ENCODE data around the gene CROCC2.

The CROCC2 gene

DNA sequence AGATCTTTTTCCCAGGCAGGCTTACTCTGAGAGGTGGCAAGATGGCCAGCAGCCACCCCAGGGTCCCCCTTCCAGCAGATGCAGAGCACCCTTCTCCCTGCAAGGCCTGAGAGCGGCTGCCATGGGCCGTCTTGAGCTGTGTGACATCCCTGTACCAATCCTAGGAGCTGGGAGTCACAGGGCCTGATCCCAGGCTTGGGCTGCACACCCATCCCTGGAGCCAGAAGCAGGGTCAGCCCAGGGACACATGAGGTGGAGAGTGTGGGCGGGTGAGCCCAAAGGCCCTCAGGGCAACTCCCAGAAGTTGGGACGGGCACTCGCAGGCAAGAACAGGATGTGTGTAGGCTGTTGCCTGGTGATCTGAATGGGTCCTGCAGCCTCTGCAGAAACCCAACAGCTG is 40.5 kb downstream of the CROCC2 start:
- no peak for DNase-seq

GRCh38 chr2:240947176-240947575 is 41.0 kb downstream of the CROCC2 start:
- DNase-seq = no peak

DNA sequence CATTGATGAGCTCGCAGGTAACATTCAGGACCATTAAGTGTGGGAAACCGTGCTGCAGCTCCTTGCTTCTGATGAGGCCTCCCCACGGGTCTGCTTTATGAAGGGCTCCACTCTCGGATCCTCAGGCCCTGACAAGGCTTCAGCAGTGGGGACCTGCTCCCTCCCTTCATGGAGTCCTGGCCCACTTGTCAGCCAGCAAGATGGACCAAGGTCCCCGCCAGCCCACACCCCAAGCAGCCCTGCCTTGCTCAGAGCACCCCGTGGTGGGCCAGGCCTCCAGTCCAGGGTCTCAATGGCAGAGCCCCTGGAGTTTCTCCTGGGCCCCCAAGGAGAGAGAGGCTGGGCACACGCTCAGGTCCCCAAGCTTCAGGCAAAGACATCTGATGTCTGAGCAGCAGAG is 41.5 kb downstream of the CROCC2 start:
- DNase-seq = no peak

DNA sequence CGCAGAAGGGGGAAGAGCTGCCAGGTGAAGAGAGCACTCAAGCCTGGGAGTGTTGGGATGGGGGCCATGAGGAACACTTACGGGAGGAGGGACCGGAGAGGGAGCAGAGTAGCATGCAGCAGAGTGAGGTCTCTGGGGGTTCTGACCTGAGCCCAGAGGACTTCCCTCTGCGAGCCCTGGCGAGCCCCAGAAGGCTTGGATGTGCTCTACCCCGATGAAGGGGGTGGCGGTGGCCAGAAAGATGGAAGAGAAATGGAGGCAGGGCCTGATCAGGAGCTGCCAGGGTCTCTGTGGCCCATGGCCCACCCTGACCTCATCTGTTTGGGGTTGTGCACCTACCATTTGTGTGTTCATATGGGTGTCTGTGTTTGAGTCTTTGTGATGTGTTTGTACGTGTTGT is 42.0 kb downstream of the CROCC2 start:
- DNase-seq = no peak

DNA sequence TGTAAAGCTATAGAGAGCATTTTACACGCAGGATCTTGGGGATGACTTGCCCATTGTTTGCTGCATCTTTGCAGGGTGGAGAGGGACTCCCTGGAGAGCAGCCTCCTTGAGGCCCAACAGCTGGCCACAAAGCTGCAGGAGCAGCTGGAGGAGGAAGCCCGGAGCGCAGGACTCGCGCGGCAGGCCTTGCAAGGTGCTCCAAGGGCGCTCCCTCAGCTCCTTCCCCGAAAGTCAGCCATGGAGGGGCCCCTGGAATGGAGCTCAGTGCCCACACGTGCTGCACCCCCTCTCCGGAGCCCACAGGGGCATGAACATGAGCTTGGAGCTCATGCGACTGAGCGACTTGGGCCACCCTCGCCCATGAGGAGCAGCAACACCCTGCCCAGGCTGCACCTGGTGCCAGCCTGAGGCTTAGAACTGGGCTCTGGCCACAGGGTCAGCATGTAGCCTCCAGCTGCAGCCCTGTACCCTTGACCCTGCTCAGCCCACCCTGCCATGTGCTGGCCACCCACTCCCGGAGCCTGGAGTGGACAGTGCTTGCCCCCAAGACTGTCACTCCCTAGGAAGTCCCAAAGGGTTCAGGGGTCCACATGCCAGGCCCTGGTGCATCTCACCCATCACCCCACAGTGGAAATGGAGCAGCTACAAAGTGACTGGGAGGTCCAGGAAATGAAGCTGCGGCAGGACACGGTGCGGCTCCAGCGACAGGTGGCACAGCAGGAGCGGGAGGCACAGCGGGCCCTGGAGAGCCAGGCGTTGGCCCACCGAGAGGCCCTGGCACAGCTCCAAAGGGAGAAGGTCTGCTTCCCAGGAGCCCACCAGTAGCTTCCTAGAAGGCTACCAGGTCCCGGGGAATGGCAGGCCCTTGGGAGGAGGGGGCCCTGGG is 43.0 kb downstream of the CROCC2 start:
- no peak for DNase-seq

- no peak for DNase-seq
Measured at GRCh38 chr2:240949791-240950705, 43.9 kb downstream of the CROCC2 start.

DNA sequence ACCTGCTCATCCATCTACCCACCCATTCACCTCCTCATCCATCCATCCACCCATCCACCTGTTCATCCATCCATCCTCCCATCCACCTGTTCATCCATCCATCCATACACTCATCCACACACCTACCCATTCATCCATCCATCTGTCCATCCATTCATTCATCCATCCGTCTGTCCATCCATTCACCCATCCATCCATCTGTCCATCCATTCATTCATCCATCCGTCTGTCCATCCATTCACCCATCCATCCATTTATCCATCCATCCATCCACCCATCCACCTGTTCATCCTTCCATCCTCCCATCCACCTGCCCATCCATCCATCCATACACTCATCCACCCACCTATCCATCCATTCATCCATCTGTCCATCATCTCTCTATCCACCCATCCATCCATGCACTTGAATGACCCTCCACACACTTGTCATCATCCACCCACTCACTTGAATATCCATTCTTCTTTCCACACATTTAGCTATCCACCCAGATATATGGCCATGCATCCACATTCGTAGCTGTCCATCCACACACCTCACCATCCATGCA is 45.0 kb downstream of the CROCC2 start:
- no peak for DNase-seq

GRCh38 chr2:240952496-240953246 is 46.5 kb downstream of the CROCC2 start:
- no peak for DNase-seq

GRCh38 chr2:240953426-240954410 is 47.6 kb downstream of the CROCC2 start:
- no peak for DNase-seq

GRCh38 chr2:240954436-240955305 is 48.5 kb downstream of the CROCC2 start:
- DNase-seq = no peak

DNA sequence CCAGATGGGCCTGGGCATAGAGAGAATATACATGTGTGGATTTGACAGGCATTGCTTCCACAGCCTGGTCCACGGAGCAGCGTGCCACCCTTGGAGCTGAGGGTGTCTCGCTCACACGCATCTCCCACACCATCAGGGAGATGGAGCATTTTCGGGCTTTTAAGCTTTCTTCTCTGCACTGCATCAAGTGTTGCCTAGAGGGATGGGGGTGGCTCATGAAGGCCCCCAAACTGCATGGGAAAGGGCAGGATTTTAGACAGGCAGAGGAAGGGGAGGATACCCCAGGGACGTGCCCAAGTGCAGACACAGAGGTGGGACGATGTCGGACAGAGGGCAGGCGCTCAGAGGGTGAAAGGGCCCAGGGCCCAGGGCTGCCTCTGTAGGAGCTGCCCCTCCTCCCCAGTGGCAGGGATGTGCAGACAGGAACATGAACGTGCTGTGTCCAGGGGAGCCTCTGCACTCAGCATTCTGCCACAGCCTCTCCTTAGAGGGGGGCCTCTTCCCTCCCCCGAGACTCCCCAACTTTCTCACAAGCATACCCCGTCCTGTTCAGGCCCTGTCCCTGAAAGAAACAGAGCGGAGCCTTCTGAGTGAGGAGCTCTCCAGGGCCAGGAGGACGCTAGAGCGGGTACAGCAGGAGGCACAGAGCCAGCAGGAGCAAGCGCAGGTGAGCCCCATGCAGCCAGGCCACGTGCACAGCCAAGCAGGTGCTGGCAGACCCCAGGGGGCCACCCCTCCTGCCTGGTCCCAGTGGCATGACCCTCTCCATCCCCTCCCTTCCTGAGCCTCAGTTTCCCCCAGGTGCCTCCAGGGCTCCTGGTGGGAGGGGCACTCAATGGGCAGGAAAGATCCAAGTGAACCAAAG is 49.4 kb downstream of the CROCC2 start:
- no peak for DNase-seq

GRCh38 chr2:240956171-240956934 is 50.2 kb downstream of the CROCC2 start:
- DNase-seq = no peak

DNA sequence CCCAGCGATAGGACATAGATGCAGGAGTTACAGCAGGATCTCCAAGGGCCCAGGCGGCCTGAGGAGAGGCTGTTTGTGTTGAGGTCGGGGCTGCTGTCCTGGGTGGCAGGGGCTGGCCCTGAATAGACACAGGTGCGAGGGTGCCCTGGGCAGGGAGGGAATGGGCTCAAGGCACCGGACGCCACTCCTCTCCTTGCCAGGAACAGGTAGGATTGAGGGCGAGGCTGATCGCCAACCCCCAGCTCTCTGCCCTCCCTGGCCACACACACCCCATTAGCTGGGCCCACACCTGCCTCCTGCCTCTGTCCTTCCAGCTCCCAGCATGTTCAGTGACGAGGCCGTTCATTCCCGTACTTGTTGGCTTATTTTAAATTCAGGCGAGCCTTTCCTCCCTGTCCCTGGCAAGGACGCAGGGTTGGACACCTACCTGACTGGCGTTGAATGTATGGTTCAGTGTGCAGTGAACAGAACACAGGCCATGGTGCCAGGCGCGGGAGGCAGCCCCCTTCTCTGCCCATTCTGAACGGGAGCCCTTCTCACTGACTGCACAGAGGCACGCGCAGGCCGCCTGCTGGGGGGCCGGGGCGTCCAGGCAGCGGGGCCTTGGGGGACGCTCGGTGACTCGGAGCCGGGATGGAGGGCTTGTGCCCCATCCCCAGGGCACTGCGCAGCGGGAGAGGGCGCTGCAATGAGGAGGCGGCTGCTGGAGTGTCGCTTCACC is 51.0 kb downstream of the CROCC2 start:
- no peak for DNase-seq

- DNase-seq = no peak
Measured at GRCh38 chr2:240957656-240958365, 51.7 kb downstream of the CROCC2 start.

DNA sequence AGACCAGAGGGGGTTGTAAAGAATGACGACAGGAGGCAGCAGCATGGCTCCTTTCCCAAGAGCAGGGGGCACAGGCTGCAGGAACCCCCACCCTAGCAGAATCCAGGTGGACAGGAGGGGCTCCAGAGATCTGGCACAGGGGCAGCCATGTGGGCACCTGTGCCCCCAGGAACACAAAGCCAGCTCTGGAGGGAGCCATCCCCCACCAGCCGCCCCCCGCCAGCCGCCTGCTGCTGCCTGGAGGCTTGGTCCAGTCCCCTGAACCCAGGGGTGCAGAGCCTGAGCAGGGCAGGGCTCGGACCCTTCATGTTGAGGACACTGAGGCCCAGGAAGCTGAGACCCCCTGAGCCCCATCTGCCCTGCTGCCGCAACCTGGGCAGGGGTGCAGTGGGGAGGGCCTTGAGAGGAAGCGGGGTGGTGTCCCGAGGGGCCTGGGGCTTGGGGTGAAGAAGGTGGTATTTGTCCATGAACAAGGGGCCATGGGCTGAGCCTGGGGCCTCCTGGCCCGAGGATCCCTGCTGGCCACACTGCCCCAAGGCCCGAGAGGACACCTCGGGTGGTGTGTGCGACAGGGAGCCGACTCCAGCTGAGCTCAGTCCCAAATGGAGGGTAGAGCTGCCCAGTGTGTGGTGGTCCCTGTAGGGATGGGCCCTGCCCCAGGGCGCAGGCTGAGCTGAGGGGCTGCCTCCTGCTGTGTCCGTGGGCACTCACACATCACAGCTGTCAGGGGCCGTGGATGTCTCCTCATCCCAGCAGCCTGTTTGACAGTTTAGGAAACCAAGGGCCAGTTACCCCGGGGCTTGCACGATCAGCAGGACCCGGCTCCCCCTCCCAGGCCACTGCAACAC is 52.5 kb downstream of the CROCC2 start:
- DNase-seq = no peak

DNA sequence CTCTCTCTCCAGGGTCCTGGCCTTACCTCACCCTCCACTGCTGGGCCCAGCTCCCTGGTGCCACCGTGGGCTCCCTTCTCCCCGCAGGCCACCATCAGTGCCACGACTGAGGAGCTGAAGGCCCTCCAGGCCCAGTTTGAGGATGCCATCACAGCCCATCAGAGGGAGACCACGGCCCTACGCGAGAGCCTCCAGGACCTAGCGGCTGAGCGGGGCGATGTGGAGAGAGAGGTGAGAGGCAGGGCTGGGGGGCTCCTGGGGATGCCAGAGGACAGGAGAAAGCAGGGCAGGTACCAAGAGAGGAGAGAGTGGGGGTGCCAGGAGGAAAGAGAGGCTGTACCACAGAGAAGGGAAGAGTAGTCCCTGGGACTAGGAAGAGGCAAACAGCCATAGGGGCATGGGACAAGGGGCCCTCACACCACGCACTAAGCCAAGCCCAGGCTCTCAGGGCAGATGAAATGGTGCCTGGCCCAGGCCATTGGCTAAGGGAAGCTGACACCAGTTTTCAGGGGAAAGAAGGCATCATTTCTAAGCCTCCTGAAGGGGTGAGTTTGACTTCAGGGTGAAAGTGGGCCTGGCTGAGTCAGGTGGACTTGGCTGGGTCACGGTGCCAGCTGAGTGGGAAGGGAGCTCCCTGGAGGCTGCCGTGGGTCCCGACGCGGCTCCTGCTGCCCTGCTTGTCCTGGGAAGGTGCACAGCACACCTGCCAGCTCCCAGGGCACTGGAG is 53.2 kb downstream of the CROCC2 start:
- no peak for DNase-seq
